HEK293 (cell line): ENCODE measurements around the gene GNA12.

Experiments
- BCL11B ChIP-seq: fragments of 450-650 bp; formaldehyde crosslinking; IDR thresholded peaks from 2 replicates; pipeline ENCODE4 v1.5.1; 2016; ENCODE audit warnings: low read depth, missing biosample characterization, missing genetic modification characterization
- PBX3 ChIP-seq: sonication (generic); formaldehyde crosslinking; IDR thresholded peaks from 2 replicates; pipeline ENCODE4 v1.8.1; 2022; ENCODE audit warnings: mild to moderate bottlenecking, moderate library complexity, missing genetic modification reagents
- TSHZ1 ChIP-seq: fragments of 450-650 bp; formaldehyde crosslinking; IDR thresholded peaks from 2 replicates; pipeline ENCODE4 v1.5.1; 2016; ENCODE audit warnings: missing biosample characterization, missing genetic modification characterization, borderline replicate concordance
- YY1 ChIP-seq: fragments of 450-650 bp; formaldehyde crosslinking; IDR thresholded peaks from 2 replicates; pipeline ENCODE4 v1.5.1; 2018; ENCODE audit warnings: missing biosample characterization, missing genetic modification characterization
- ZBTB21 ChIP-seq: fragments of 450-650 bp; formaldehyde crosslinking; IDR thresholded peaks from 2 replicates; pipeline ENCODE4 v1.5.1; 2017; ENCODE audit warnings: missing biosample characterization, missing genetic modification characterization
- ZNF302 ChIP-seq: fragments of 450-650 bp; formaldehyde crosslinking; IDR thresholded peaks from 2 replicates; pipeline ENCODE4 v1.5.1; 2016; ENCODE audit warnings: missing biosample characterization, missing genetic modification characterization, low read depth
- ZNF639 ChIP-seq: fragments of 450-650 bp; formaldehyde crosslinking; IDR thresholded peaks from 2 replicates; pipeline ENCODE4 v1.5.1; 2016; ENCODE audit warnings: missing biosample characterization, missing genetic modification characterization
- ZNF692 ChIP-seq: fragments of 450-650 bp; formaldehyde crosslinking; IDR thresholded peaks from 2 replicates; pipeline ENCODE4 v1.5.1; 2016; ENCODE audit warnings: missing biosample characterization, missing genetic modification characterization
- TF ChIP-seq, protein P1 (sequence below): fragments of 450-650 bp; formaldehyde crosslinking; IDR thresholded peaks from 2 replicates; pipeline ENCODE4 v1.5.1; 2016; ENCODE audit warnings: missing biosample characterization, missing genetic modification characterization

GRCh38 chr7:2880051-2880450 is 35.9 kb upstream of the GNA12 start:
- TF ChIP-seq, protein P1, sequence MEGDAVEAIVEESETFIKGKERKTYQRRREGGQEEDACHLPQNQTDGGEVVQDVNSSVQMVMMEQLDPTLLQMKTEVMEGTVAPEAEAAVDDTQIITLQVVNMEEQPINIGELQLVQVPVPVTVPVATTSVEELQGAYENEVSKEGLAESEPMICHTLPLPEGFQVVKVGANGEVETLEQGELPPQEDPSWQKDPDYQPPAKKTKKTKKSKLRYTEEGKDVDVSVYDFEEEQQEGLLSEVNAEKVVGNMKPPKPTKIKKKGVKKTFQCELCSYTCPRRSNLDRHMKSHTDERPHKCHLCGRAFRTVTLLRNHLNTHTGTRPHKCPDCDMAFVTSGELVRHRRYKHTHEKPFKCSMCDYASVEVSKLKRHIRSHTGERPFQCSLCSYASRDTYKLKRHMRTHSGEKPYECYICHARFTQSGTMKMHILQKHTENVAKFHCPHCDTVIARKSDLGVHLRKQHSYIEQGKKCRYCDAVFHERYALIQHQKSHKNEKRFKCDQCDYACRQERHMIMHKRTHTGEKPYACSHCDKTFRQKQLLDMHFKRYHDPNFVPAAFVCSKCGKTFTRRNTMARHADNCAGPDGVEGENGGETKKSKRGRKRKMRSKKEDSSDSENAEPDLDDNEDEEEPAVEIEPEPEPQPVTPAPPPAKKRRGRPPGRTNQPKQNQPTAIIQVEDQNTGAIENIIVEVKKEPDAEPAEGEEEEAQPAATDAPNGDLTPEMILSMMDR (tag by site-specific recombination), result no peak
- TF ChIP-seq ZNF692 (no peak), BCL11B (tag by site-specific recombination) (no peak), YY1 (tag by site-specific recombination) (no peak), ZBTB21 (tag by site-specific recombination) (no peak), ZNF302 (no peak), ZNF639 (tag by site-specific recombination) (no peak), PBX3 (CRISPR knock-in tag) (no peak), TSHZ1 (tag by site-specific recombination) (no peak)
